NCI-H69 (cell line): ENCODE measurements around the gene STX8.
"Not testable (repeated sequence)": the region's sequence is repeated elsewhere in the genome, so short reads cannot be mapped to it uniquely, and the experiment has no call there.

Experiments used
- DNase-seq: peaks from one replicate; lab custom pipeline; 2025; lab: John Stamatoyannopoulos, UW

STX8 gene

DNA sequence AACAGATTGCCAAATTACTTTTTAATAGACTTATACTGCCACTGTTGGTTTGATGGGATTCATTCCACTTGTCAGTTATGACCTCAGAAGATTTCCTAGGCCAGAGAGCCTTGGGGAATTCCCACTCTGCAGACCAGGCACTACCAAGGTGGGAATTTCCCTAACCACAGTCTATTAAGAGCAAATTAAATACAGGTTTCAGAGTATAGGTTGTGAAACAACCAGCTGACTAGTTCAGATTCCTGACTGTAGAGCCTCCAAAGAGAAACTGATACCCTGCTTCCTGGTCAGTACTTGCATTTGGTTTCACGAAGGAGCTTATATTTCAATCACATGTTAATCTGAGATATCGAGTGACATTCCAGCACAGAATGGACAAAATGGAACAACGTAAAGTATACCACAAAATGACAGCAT lies 186.5 kb downstream of the STX8 start:
- DNase-seq: peak; percentile 3

- no peak for DNase-seq
Measured at GRCh38 chr17:9386401-9386800, 189.2 kb downstream of the STX8 start.

- no peak for DNase-seq
Measured at GRCh38 chr17:9383826-9384225, 191.8 kb downstream of the STX8 start.

DNA sequence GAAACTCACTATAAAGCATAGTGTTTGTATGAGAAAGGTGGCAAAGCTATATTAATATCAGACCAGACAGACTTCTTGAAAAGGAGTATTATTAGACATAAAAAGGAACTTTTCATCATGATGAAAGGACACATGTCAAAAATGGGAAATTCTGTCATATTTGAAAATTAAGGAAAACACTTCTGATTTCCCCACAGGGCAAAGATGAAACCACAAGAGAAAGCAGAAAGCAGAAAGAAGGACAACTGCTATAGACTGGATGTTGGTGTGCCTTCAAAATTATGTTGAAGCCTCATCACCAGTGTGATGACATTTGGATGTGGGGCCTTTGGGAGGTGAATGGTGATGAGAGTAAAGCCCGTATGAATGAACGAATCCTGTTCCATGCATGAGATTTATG lies 193.0 kb downstream of the STX8 start:
- no peak for DNase-seq

DNA sequence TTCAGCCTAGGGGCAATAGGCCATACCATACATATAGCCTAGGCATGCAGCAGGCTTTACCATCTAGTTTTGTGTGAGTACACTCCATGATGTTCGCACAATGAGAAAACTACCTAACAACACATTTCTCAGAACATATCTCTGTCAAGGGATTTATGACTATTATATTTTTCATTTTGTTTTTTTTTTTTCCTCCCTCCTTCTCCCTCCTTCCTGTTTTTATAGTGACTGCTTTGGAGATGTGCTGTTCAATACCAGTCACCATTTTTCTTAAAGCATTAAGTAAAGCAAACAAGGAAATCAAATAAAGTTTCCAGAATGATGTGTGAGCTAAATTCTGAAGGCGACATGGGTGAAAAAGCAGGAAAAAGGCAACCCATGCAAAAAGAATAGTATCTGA lies 194.6 kb downstream of the STX8 start:
- DNase-seq: no peak

- DNase-seq: no peak
Measured at GRCh38 chr17:9380361-9380760, 195.3 kb downstream of the STX8 start.

GRCh38 chr17:9376177-9376576 lies 199.4 kb downstream of the STX8 start:
- not testable (repeated sequence) for DNase-seq

DNA sequence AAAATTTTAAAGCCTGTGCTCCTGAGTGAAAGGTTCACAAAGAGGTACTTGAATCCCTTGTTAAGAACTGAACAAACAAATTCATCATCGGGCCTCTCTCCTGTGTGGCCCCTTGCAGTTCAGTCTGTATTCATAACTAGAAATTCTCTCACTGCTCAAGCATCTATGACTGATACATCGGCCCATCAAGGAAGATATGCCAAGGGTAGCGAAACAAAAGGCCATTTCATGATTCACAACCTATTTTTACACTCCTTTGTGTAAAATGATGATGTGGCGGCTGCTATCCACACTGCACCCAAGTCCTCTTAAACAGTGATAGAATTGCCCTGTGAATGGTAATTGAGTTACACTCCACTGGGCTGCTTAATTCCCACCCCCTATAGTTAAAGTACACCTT lies 204.6 kb downstream of the STX8 start:
- peak; percentile 70 for DNase-seq

DNA sequence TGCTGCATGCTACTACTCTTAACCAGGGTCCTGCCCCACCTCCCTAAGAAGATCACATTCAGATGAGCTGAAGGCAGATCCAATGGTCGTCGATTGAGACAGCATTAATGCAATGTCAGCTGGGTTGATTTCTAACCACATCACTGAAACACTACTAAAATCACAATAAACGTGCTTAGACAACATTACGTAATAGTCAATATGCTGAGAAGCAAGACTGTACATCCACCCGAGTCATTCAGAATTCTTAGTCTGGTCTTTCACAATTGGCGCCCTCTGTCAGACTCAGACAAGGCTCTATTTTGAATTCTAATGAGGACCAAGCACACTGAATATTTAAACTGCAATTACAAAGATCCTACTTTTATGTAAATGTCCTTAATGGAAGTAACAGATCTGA lies 205.2 kb downstream of the STX8 start:
- DNase-seq: peak; percentile 3

GRCh38 chr17:9368631-9369030 lies 207.0 kb downstream of the STX8 start:
- no peak for DNase-seq

DNA sequence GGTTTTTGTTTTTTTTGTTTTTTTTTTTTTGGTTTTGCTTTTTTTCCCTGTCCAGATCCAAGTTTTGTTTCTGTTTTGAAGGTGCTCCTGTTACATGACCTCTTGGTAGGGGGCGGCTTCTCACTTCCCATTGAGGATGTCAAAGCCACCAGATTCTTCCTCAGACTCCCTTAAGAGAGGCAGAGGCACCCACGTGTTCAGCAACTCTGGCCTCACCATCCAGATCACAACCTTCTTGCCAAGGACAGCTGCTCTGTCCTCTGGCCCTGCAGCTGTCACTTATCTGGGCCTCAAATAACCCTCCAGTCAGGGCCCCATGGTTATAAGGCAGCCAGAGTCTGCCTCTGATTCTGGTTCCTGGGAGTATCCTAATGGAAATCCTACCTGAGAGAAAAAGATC lies 208.5 kb downstream of the STX8 start:
- no peak for DNase-seq

- no peak for DNase-seq
Measured at GRCh38 chr17:9364837-9365430, 210.7 kb downstream of the STX8 start.

DNA sequence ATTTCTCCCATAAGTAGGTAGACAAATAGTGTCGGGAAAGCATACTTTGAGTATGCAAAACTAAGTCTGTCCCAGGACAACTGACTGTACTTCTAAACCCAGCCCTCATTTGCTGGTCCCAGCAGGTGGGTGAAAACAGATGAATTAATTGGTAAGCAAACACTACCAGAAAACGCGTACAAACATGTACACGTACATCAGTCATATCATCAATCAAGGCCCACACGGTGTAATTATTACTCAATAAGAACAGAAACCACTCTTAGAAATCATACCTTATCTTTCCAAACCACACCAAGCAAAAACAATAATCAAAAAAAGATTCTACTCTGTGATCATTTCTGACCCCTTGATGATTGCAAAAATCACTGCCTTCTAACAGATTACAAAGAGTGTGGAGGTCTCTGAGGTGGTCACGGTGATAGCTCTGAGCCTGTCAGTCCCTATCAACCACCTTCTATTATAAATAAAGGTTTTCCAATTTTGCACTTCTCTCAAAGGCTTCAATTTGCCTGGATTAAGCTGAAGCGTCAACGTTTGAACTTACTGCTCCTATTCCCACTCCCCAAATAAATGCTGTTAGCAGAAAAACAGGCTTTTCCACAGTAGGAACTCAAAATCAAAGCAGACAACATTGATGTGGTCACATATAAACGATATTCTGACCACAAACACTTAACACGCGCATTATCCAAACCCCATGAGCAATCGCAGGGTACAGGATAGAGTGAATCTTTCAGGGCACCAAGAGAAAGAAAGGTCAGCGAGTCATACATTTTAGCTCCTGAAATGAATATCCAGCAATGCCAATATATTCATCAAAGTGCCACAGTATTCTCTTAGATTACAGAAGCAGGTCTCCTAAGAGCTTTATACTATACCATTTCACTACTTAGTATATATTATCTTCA lies 211.9 kb downstream of the STX8 start:
- DNase-seq: peak; percentile 34

DNA sequence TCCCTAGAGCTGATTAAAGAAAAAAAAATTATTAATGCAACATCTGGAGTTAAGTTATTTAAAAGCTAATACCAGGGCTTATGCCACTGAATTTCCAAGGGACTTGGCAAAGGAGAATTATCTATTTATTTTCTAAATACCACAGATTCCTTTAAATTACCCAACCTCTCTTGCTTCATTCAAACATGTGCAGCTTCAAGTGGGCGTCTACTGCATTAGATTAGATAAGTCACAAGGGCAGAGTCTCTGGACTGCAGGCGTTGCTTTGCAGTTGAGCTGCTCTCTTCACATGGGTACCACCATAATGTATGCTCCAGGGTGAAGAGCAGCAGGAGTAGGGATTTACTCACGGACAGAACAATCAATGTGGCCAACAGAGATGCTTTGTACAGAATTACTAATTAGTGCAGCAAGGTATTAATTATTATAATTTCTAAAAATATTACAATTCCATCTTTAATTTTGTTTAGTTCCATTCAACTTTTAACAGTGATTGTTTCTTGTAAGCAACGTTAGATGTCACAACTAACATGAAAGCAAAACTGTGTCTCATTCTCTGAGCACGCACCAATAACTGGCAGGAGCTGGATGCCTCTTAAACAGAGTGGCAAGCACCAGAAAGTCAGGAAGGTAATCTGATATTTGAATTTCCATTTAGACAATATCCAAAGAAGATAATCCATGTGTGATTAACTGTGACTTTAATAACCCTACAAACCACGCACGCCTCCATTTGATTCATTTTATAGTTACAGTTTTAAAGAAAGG lies 214.2 kb downstream of the STX8 start:
- no peak for DNase-seq

DNA sequence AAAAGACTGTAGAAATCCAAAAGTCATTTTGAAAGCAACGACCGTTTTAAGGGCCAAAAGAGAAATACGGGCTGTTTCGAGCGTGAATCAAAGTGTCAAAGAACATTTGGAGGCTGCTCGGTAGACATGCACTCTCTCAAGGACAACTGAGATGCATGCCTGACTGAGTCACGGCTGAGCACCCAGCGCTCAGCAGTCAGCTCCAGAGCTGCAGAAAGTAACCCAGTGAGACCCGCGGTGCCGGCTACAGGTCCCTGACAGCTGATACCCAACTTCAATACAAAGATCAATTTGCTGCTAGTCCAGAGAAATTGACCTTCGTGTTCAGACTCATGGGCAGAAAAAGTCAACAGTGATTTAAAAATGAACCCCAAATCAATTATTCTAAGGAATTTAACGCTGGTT lies 214.9 kb downstream of the STX8 start:
- DNase-seq: no peak

DNA sequence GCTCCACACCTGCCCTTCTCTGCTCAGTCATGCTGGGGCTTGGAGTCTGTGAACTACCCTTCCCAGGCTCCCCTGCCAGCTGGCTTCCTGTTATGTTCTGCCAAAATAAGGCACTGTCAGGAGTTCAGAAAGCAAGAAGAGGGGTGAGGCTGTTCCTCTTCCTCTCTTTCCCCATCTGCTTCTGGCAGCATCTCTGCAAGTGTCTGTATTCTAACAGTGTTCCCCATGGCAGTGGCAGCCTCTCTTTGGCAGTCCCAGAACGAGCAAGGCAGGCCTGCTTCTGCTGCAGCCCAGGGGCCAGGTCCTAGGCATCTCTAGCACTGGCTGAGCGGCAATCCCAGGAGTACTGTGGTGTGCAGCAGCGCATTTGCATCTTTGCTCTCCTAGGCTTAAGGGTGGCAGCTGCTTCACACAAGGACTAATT lies 219.1 kb downstream of the STX8 start:
- DNase-seq: no peak

DNA sequence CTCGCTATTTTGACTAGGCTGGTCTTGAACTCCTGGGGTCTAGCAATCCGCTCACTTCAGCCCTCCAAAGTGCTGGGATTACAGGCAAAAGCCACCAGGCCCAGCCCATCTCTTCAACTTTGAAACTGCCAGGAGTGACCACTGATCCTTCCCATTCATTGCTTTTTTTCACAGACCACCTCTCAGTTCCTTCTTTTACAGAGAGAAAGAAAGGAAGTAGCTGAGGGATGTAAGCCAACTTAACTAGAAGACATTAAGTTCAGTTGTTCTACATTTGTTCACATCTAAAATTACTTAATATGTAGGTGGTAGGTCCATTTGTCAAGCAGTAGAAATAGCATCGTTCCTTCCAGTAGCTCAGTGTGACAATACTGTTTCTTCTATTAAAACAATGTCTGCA lies 219.8 kb downstream of the STX8 start:
- no peak for DNase-seq

DNA sequence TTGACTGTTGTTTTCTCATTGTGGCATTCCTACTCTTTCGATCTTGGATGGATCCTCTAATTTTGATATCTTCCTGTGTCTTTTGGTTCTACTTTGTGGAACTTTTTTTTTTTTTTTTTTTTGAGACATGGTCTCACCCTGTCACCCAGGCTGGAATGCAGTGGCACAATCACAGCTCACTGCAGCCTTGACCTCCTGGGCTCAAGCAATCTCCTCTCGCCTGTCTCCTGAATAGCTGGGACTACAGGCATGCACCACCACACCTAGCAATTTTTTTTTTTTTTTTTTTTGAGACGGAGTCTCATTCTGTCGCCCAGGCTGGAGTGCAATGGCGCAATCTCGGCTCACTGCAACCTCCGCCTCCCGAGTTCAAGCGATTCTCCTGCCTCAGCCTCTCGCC lies 220.4 kb downstream of the STX8 start:
- not testable (repeated sequence) for DNase-seq

DNA sequence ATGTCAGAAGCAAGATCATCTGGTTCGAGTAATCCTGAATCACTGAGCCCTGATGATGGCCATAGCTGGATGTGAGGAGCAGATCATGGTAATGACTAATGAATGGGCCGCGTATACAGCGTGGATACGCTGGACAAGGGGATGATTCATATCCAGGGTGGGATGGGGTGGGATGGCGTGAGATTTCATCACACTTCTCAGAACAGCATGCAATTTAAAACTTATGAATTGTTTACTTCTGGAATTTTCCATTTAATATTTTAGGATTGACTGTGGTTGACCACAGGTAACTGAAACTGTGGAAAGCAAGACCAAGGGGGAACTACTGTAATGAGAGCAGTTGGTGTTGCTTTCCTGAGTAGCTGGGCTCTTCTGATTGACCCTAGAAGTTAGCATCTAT lies 225.5 kb downstream of the STX8 start:
- DNase-seq: no peak

DNA sequence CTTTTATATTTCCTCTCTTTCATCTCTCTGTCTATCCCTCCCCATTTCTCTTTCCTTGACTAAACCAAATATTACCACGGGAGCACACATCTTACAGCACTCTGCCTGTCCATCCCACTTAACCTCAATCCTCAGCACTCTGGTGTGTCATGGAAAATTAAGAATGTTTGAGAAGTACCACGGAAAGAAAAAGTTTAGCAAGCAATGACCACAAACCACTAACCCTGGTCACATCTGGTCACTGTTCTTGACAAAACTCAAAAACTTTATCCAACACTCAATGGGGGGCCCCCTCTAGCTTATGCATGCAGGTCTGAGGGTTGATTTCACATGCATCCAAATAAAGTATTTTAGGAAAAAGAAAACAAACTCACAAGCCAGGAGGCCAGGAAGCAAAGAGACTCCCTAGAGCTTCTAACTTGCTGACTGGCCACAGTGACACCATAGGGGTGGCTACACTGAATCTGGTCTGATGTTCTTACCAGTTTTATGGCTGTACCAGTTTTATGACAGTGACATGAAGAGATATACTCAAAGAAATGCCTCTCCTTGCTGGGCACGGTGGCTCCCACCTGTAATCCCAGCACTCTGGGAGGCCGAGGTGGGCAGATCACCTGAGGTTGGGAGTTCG lies 229.2 kb downstream of the STX8 start:
- DNase-seq: no peak

GRCh38 chr17:9343516-9343915 lies 232.1 kb downstream of the STX8 start:
- DNase-seq: no peak

GRCh38 chr17:9342225-9342624 lies 233.4 kb downstream of the STX8 start:
- DNase-seq: no peak
